Stimulated activated CD4-positive, alpha-beta T cell treated with anti-CD3 and anti-CD28 coated beads, TNF-alpha, amount 100 ng/mL, for 24 hours (primary cell): Measurements from ENCODE around the gene CTSA.
"Not testable (repeated sequence)": the region's sequence is repeated elsewhere in the genome, so short reads cannot be mapped to it uniquely, and the experiment has no call there.

Experiments
- DNase-seq, 3 experiments: peaks; one replicate each; pipeline ENCODE4 v3.0.0-alpha.2; 2020; ENCODE audit warnings: low read depth in 3 of 3

The CTSA gene

GRCh38 chr20:45894797-45895196 lies 3.7 kb downstream of the CTSA start:
- no peak for DNase-seq

- no peak for DNase-seq
Observed at GRCh38 chr20:45896641-45897161, 5.6 kb downstream of the CTSA start.

GRCh38 chr20:45897289-45897688 lies 6.2 kb downstream of the CTSA start:
- DNase-seq = no peak

- no peak for DNase-seq
Observed at GRCh38 chr20:45897692-45898091, 6.6 kb downstream of the CTSA start.

GRCh38 chr20:45898285-45898684 lies 7.2 kb downstream of the CTSA start:
- DNase-seq = no peak

- DNase-seq = no peak
Observed at GRCh38 chr20:45899046-45899835, 8.1 kb downstream of the CTSA start.

GRCh38 chr20:45901332-45901731 lies 10.2 kb downstream of the CTSA start:
- not testable (repeated sequence) for DNase-seq

- no peak for DNase-seq
Observed at GRCh38 chr20:45902199-45902701, 11.1 kb downstream of the CTSA start.

GRCh38 chr20:45904583-45905504 lies 13.7 kb downstream of the CTSA start:
- no peak for DNase-seq

GRCh38 chr20:45905505-45906079 lies 14.5 kb downstream of the CTSA start:
- DNase-seq = no peak

- no peak for DNase-seq
Observed at GRCh38 chr20:45907219-45907948, 16.2 kb downstream of the CTSA start.

- DNase-seq = no peak
Observed at GRCh38 chr20:45908084-45908483, 16.9 kb downstream of the CTSA start.

- DNase-seq = no peak
Observed at GRCh38 chr20:45909336-45909808, 18.2 kb downstream of the CTSA start.

- DNase-seq = no peak
Observed at GRCh38 chr20:45909817-45910669, 18.9 kb downstream of the CTSA start.

GRCh38 chr20:45910670-45911485 lies 19.7 kb downstream of the CTSA start:
- DNase-seq = peak; percentile 85 to 97 (median 90)

GRCh38 chr20:45911486-45912343 lies 20.6 kb downstream of the CTSA start, which contains the start of gene PLTP:
Gene PLTP (minus strand): TSS chr20:45912155. CDS start chr20:45911452, 703 bp downstream.
- DNase-seq = peak in 1 of 3 experiments; percentile 15

GRCh38 chr20:45912344-45912682 lies 21.2 kb downstream of the CTSA start:
- DNase-seq = no peak

- DNase-seq = no peak
Observed at GRCh38 chr20:45913116-45913515, 22.0 kb downstream of the CTSA start.
